ENCODE results near the gene DISP3. TPM values are rescaled to one million over a fixed set of nuclear protein-coding genes. Genes with fewer than 3 reads are reported as not detected.
"Not testable (repeated sequence)": the region's sequence is repeated elsewhere in the genome, so short reads cannot be mapped to it uniquely, and the experiment has no call there.

DISP3 gene
- polyA plus RNA-seq, 1 experiment, result 0.02 TPM

DNA sequence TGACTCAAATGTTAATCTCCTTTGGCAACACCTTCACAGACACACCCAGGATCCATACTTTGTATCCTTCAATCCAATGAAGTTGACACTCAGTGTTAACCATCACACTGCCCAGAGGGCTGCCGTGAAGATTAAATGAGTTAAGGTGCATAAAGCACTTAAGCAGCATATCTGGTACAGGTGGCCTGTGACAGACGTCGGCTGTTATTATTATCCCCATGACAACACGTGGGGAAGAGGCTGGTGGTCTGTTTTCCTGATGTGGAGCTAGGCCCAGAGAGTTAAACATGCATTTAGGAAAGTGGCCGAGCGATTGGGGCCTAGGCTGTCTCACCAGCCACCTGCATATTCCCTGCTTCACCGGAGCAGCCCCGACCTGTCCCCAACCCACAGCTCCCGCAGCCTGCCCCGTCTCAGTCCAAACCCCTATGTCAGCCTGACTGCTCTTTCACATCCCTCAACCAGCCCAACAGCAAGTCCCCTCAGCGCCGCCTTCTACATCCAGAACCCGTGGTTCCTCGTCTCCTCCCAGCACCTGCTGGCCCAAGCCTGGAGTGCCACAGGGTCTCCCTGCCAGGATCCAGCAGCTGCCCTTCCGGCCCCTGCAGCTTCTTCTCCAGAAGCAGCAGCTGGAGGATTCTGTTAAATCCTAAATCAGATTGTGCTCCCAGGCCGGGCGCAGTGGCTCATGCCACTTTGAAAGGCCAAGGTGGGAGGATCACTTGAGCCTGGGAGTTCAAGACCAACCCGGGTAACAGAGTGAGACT, 97.3 kb downstream of the DISP3 start:
- H3K9me3 ChIP-seq (ENCODE audit: control insufficient read depth, insufficient read depth, low read length), result no peaks in the 10 kb centered on the region
- ChIA-PET CTCF (no interaction called here), POLR2A (no interaction called here)
- peaks cover 3% of the 10 kb centered on the region for H3K27me3 ChIP-seq (ENCODE audit: control insufficient read depth, insufficient read depth, low read length)
- no peak overlapping the region for H3K27ac ChIP-seq (ENCODE audit: low read depth, low read length)
- H3K4me3 ChIP-seq (ENCODE audit: low read depth, low read length), result no peak overlapping the region
- TF ChIP-seq, protein P1, sequence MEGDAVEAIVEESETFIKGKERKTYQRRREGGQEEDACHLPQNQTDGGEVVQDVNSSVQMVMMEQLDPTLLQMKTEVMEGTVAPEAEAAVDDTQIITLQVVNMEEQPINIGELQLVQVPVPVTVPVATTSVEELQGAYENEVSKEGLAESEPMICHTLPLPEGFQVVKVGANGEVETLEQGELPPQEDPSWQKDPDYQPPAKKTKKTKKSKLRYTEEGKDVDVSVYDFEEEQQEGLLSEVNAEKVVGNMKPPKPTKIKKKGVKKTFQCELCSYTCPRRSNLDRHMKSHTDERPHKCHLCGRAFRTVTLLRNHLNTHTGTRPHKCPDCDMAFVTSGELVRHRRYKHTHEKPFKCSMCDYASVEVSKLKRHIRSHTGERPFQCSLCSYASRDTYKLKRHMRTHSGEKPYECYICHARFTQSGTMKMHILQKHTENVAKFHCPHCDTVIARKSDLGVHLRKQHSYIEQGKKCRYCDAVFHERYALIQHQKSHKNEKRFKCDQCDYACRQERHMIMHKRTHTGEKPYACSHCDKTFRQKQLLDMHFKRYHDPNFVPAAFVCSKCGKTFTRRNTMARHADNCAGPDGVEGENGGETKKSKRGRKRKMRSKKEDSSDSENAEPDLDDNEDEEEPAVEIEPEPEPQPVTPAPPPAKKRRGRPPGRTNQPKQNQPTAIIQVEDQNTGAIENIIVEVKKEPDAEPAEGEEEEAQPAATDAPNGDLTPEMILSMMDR (IDR thresholded peaks at IDR 0.05; ENCODE audit: low read depth, low read length), result no peak
- no peak for DNase-seq (ENCODE audit: low read depth, low spot score)

- Histone ChIP-seq H3K9me3 (ENCODE audit: control insufficient read depth, insufficient read depth, low read length) (no peaks in the 10 kb centered on the region), H3K27ac (ENCODE audit: low read depth, low read length) (no peak overlapping the region), H3K4me3 (ENCODE audit: low read depth, low read length) (no peak overlapping the region), H3K27me3 (ENCODE audit: control insufficient read depth, insufficient read depth, low read length) (peaks cover 3% of the 10 kb centered on the region)
- POLR2A ChIA-PET, result no interaction called here
- TF ChIP-seq, protein P1 (IDR thresholded peaks at IDR 0.05; ENCODE audit: low read depth, low read length), result no peak
- no peak for DNase-seq (ENCODE audit: low read depth, low spot score)
- CTCF ChIA-PET, result no interaction called here
These were observed 99.0 kb downstream of the DISP3 start for GRCh38 chr1:11578004-11578403.

DNA sequence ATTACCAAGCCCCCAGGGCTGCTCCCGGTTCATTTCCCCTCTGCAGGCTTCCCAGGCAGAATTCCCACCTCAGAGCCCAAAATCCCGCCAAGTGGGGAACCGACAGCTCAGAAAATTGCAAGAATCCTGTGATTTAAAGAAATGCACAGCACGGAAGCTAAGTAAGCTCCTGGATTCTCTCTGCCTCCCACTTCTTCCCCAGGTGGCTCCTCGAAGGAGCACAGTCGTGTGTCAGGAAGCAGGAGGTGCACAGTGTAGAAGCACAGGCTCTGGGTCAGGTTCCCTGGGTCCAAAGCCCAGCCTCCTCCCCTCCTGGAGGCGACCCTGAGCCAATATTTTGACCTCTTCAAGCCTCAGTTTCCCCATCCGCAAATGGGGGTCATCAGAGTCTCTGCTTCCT, 100.6 kb downstream of the DISP3 start:
- ChIA-PET POLR2A (no interaction called here), CTCF (no interaction called here)
- Histone ChIP-seq H3K4me3 (ENCODE audit: low read depth, low read length) (no peak overlapping the region), H3K9me3 (ENCODE audit: control insufficient read depth, insufficient read depth, low read length) (no peaks in the 10 kb centered on the region), H3K27me3 (ENCODE audit: control insufficient read depth, insufficient read depth, low read length) (peaks cover 3% of the 10 kb centered on the region), H3K27ac (ENCODE audit: low read depth, low read length) (no peak overlapping the region)
- no peak for DNase-seq (ENCODE audit: low read depth, low spot score)
- TF ChIP-seq, protein P1 (IDR thresholded peaks at IDR 0.05; ENCODE audit: low read depth, low read length), result no peak

DNA sequence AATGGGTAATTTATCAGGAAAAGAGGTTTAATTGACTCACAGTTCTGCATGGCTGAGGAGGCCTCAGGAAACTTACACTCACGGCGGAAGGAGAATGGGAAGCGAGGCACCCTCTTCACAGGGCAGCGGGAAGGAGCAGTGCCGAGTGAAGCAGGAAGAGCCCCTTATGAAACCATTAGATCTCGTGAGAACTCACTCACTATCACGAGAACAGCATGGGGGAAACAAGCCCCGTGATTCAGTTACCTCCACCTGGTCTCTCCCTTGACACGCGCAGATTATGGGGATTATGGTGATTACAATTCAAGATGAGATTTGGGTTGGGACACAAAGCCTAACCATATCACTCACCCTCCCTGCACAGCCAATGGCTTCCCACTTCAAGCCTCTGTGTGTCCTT, 101.1 kb downstream of the DISP3 start:
- DNase-seq (ENCODE audit: low read depth, low spot score); H3K27me3 ChIP-seq (ENCODE audit: control insufficient read depth, insufficient read depth, low read length); H3K4me3 ChIP-seq (ENCODE audit: low read depth, low read length); CTCF ChIA-PET; H3K27ac ChIP-seq (ENCODE audit: low read depth, low read length); H3K9me3 ChIP-seq (ENCODE audit: control insufficient read depth, insufficient read depth, low read length); POLR2A ChIA-PET: not testable (repeated sequence)

DNA sequence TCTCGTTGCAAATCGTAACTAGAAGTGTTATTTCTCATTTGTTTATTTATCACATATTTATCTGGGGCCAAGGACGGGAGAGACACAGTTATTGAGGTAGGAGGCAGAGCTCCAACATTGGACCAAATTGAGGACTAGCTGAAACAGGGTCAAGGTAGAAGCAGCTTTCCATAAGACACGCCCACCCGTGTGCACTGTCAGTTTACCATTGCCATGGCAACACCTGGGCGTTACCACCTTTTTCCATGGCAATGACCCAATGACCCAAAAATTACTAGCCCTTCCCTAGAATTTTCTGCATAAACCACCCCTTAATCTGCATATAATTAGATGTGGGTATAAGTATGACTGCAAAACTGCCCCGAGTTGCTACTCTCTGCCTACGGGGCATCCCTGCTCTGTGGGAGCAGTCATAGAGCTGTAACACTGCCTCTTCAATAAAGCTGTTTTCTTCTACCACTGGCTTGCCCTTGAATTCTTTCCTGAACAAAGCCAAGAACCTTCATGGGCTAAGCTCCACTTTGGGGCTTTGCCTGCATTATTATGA, 102.6 kb downstream of the DISP3 start:
- POLR2A ChIA-PET, result no interaction called here

More for the DNA sequence above, 102.6 kb downstream of the DISP3 start:
- Histone ChIP-seq H3K9me3 (ENCODE audit: control insufficient read depth, insufficient read depth, low read length) (no peaks in the 10 kb centered on the region), H3K27me3 (ENCODE audit: control insufficient read depth, insufficient read depth, low read length) (peaks cover 3% of the 10 kb centered on the region), H3K27ac (ENCODE audit: low read depth, low read length) (no peak overlapping the region), H3K4me3 (ENCODE audit: low read depth, low read length) (no peak overlapping the region)
- TF ChIP-seq, protein P1 (IDR thresholded peaks at IDR 0.05; ENCODE audit: low read depth, low read length), result no peak
- no peak for DNase-seq (ENCODE audit: low read depth, low spot score)
- CTCF ChIA-PET, result no interaction called here

All from AG04450 (cell line).